Measurements from ENCODE around the gene CLIC6. TPM values are rescaled to one million over a fixed set of nuclear protein-coding genes. Genes with fewer than 3 reads are reported as not detected.

Gene CLIC6
- total RNA-seq, 1 donor from 2014 or later, result 17.6 TPM

GRCh38 chr21:34736116-34736874 is 67.5 kb downstream of the CLIC6 start:
- Mint-ChIP-seq H3K27me3 (peaks cover 25% of the 10 kb centered on the region), H3K4me1 (ENCODE audit: unreplicated experiment) (peaks cover 13% of the 10 kb centered on the region), H3K9me3 (peaks cover 3% of the 10 kb centered on the region), H3K4me3 (no peak overlapping the region), H3K36me3 (no peaks in the 10 kb centered on the region), H3K27ac (no peak overlapping the region)
- no peak for TF ChIP-seq CTCF (conservative IDR thresholded peaks at IDR 0.05)
- no peak for DNase-seq (ENCODE audit: extremely low spot score, unreplicated experiment)

DNA sequence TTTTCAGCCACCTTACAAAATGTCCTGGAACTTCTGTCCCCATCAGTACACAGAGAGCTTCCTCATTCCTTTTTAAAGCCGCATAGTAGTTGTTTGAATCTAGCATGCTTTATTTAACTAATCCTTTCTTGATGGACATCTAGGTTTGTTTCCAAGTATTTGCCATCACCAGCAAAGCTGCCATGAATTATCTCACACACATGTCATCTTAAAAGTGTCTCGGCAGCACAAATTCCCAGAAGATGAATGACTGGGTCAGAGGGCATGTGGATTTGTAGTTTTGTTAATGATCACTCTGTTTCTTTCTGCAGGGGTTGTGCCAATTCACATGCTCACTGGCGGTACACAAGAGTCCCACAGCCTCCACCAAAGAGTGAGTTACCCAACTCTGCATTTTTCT is 68.3 kb downstream of the CLIC6 start:
- H3K4me1 Mint-ChIP-seq (ENCODE audit: unreplicated experiment), result peaks cover 13% of the 10 kb centered on the region
- peaks cover 3% of the 10 kb centered on the region for H3K9me3 Mint-ChIP-seq
- no peak overlapping the region for H3K27ac Mint-ChIP-seq

GRCh38 chr21:34740198-34740597 is 71.4 kb downstream of the CLIC6 start:
- Mint-ChIP-seq H3K27ac (no peak overlapping the region), H3K4me3 (no peak overlapping the region), H3K27me3 (peaks cover 32% of the 10 kb centered on the region), H3K9me3 (peaks cover 3% of the 10 kb centered on the region), H3K4me1 (ENCODE audit: unreplicated experiment) (peaks cover 13% of the 10 kb centered on the region), H3K36me3 (no peaks in the 10 kb centered on the region)
- no peak for DNase-seq (ENCODE audit: extremely low spot score, unreplicated experiment)
- TF ChIP-seq CTCF (conservative IDR thresholded peaks at IDR 0.05), result no peak

More for the DNA sequence above, 68.3 kb downstream of the CLIC6 start:
- H3K4me3 Mint-ChIP-seq, result no peak overlapping the region
- no peak for DNase-seq (ENCODE audit: extremely low spot score, unreplicated experiment)
- no peak for TF ChIP-seq CTCF (conservative IDR thresholded peaks at IDR 0.05)
- no peaks in the 10 kb centered on the region for H3K36me3 Mint-ChIP-seq
- peaks cover 25% of the 10 kb centered on the region for H3K27me3 Mint-ChIP-seq

- Mint-ChIP-seq H3K27ac (no peak overlapping the region), H3K27me3 (peaks cover 32% of the 10 kb centered on the region), H3K4me3 (no peak overlapping the region), H3K36me3 (no peaks in the 10 kb centered on the region), H3K4me1 (ENCODE audit: unreplicated experiment) (peaks cover 6% of the 10 kb centered on the region), H3K9me3 (peaks cover under 1% of the 10 kb centered on the region)
- no peak for DNase-seq (ENCODE audit: extremely low spot score, unreplicated experiment)
- no peak for TF ChIP-seq CTCF (conservative IDR thresholded peaks at IDR 0.05)
Measured at GRCh38 chr21:34743285-34743684, 74.5 kb downstream of the CLIC6 start.

DNA sequence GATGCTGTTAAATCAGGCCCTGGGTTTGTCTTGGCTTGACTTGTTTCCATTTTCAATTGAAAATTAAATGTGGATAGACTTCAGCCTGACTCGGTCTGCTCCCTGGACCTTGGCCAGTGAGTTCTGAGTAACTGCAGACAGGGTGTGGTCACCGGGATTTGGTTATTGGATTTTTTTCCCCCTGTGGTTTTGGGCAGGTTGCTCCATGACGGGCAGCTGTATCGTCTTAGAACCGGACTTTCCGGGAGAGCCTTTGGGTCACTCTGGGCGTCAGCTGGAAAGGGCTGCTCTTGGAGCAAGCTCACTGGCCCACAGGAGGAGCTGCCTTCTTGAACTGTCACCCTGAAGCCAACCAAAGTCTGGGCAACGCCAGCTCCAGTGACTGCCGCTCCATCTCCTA is 75.0 kb downstream of the CLIC6 start:
- Mint-ChIP-seq H3K9me3 (no peaks in the 10 kb centered on the region), H3K4me3 (no peak overlapping the region), H3K27ac (no peak overlapping the region), H3K4me1 (ENCODE audit: unreplicated experiment) (peaks cover 6% of the 10 kb centered on the region), H3K27me3 (peaks cover 32% of the 10 kb centered on the region), H3K36me3 (no peaks in the 10 kb centered on the region)
- DNase-seq (ENCODE audit: extremely low spot score, unreplicated experiment), result no peak
- no peak for TF ChIP-seq CTCF (conservative IDR thresholded peaks at IDR 0.05)
